DMS79 treated with DMSO at 0.1 percent for 48 hours (cell line): ENCODE data around the gene SPR.
"Not testable (repeated sequence)": the region's sequence is repeated elsewhere in the genome, so short reads cannot be mapped to it uniquely, and the experiment has no call there.

Experiments used
- DNase-seq: peaks from one replicate; lab custom pipeline; 2025; lab: John Stamatoyannopoulos, UW

SPR gene

DNA sequence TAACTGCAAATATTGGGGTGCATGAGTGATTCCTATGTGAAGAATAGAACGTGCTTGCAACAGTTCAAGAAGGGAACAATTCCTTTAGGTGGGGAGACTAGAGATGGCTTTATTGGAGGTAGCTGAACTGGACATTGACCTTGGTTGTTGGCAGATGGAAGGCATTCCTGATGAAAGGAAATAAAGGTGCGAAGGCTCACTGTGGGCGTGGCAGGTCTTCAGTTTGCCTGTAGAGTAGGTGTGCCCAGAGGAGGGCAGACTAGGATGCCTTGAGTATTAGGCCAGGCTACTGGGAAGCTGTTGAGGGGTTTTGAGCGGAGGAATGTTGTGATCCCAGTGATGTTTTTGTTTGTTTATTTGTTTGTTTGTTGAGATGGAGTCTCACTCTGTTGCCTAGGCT, 2.8 kb downstream of the SPR start:
- DNase-seq, result no peak

DNA sequence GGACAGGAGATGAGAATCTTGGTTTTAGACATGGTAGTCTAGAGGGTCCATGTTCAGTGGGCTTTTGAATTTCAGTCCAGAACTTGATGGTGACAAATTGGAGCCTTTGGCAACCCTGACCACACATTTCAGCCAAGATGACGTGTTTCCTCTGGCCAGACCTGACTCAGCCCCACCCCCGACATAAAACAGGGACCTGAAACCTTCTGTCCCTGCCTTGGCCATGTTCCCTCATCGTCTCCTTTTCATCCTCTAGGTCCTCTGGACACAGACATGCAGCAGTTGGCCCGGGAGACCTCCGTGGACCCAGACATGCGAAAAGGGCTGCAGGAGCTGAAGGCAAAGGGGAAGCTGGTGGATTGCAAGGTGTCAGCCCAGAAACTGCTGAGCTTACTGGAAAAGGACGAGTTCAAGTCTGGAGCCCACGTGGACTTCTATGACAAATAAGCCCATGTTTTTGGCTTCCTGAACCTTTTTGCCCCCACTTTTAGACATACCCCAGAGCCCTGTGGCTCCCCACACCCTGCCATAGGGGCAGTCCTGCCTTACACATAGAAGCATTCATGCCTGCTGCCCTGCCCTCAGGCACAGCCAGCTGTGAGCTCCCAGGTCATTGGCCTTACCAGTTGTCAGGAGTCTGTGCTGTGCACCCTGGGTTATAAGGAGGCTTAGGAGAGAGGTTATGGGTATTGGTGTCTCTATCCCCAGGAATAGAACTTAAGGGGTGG, 4.0 kb downstream of the SPR start:
- DNase-seq, result no peak

DNA sequence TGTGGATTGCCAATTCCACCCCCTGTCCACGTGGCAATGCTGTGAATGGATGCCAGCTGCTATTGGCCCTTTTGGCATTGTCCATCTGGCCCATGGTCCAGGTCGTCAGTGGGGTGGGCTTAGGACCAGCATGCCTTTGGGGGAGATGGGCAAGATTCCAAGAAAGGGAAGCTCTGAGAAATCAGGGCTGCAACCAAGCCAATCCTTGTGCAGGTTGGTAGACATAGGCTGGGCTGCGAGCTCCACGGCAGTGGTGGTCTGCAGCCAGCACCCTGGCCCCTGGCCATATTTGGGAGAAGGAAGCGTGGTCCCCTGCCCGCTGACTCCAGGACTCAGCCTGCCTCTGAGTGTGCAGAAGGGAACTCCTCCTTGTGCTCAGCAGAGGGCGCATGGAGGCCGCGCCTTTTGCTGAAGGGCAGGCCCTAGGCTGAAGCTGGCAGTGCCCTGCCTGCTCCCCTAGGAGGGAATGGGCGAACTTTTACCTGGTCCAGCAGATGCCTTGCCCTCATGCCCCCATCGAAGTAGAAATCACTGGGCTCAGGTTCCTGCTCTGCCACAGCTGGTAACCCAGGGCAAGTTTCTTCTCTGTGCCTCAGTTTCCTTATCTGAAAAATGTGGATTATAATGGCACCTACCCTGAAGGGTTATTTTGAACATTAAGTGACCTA, 5.4 kb downstream of the SPR start:
- DNase-seq, result no peak

DNA sequence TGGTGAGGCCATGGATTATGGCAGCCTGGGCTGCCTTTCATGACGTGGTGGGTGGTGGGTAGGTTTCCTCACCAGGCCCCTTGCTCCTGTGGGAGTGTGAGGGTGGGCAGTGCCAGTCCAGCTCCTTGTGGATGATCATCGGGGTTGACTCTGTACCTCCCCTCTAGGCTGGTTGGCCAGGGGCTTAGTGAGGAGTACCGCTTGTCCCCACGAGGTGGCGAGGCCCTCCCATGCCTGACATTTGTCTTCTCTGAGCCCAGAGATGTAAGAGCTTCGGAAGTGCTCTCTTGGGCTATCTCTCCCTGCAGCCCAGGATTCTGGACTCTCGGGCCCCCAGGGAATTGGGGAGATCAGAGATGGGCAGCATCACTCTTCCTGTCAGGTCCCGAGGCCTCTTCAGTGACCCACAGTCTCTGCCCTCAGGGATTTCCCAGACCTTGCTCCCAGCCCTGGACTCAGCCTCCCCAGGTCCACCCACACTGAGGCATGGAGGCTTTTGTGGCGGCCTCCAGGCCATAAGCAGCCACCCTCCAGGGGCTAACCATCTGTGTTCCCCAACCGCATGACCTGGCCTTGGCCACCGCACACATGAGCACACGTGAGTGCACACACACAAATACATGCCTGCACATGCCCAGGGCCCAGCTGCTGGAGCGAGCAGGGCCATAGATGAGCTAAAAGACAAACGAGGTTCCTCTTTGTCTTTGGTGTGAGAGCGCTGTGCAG, 6.5 kb downstream of the SPR start:
- no peak for DNase-seq

DNA sequence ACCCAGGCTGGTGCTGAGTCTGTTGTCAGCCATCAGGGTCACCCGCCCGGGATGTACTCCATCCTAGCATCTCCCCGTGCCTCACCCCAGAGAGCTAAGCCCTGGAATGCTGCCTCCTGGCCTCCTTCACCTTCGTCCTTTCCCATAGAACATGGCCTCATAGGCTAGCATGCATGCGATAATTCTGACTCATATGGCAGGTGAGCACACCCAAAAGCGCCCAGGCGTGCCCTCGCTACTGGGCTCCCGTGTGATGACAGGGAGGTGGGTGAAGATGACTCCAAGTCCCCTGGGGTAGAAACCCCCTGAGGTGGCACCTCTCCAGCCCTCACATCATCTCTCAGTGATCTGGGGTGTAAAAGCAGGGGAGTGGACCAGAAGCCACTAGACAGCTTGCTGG, 7.3 kb downstream of the SPR start:
- no peak for DNase-seq

DNA sequence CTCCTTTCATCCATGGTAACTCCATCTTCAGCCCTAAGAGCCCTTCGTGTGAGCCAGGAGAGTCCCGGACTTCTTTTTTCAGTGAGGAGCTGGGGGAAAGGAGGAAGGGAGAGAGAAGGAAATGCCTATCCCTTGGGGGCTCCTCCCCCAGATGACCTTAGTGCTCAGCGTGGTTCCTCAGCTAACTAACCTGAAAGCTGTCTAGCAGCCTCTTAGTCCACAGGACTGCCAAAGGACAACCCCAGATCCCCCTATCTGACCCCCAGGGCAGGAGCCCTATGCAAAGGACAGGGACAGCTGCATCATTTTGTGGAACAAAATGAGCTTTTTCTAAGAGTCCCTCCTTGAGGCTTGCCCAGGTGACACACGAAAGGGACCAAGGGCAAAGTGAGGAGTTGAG, 7.9 kb downstream of the SPR start:
- no peak for DNase-seq

DNA sequence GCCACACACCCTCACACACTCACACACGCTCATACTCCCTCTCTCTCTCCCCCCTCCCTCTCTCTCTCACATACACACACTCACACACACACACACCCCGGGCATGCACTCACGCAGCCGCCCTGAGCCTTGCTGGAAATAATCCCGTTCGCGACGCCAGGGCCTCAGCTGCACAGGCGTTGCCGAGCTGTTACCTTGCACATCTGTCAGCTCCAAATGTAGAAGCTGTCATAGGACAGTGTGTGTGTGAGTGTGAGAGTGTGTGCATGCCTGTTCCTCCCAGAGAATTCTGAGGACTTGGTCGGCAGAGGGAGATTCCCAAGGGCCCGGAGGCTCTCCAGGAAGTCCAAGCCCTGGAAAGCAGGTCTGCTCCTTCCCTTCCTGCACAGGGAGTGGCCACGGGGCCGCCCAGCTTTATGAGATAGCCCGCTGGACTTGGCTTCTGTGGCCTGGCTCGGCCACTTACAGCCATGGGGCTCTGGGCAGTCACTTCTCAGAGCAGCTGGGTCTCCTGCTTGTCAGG, 8.6 kb downstream of the SPR start:
- peak; percentile 54 for DNase-seq

DNA sequence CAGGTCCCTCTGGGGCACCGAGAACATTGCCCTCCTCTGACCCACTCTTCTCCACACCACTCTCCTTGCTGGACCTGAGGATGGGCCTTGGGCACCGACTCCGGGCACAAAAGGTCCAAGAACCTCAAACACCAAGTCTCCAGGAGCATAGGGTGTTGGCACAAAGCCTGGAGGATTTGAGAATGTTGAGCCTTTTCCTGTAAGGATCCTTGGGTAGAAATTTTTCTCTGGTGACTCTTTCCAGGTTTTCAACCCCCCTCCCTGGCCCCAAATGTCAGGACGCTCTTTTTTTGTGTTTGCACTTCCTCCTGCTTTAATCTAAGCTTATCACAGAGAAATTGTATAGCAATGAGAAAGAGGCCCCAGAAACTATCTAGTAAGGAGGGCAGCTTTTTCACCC, 9.2 kb downstream of the SPR start:
- no peak for DNase-seq

DNA sequence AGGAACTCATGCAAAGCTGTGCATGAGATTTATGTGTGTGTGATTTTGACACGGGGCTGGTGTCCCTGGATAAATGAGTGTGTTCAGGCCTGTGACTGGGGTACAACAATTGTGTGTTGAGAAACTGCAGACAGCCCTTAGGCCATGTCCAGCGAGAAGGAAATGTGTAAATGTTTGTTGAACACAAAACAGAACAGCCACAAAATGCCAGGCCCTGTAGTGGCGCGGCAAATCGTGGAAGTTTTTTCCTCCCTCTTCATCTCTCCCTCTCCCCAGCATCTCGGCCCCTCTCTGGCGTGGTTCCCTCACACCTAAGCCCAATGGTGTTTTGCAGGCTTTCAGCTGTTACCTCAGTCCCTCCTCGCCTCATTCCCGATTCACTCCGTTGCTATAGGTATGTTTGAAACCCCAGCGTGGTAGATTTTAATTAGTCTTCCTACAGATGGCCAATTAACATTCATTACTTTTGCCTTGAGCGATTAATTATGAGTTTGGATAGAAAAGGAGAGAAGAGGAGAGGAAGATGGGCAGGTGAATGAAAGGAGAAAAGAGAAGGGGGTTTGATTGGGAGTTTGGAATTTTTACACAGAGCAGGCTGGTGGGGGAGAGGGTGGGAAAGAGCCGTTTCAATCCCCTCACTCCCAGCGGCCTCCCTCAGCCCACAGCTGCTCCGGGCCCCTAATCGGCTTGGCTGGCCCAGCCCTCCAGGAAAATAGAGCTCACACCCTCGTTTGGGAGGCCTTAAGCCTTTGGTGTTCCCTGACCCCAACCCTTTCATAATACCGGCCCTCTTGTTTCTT, 10.8 kb downstream of the SPR start:
- no peak for DNase-seq

DNA sequence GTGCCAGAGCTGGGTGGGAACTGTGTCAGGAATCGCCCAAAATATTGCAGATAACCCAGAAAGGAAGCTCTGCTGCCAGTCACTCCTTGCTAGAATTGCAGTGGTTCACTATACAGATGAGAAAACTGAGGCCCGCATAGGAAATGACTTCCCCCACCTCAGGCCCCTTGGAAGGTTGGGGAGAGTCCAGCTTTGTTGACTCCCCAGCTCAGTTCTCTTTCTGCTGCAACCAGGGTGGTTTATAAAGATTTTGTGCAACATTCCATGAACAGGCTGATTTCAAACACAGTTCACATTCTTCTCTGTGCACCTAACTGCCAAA, 11.3 kb downstream of the SPR start:
- DNase-seq, result no peak

DNA sequence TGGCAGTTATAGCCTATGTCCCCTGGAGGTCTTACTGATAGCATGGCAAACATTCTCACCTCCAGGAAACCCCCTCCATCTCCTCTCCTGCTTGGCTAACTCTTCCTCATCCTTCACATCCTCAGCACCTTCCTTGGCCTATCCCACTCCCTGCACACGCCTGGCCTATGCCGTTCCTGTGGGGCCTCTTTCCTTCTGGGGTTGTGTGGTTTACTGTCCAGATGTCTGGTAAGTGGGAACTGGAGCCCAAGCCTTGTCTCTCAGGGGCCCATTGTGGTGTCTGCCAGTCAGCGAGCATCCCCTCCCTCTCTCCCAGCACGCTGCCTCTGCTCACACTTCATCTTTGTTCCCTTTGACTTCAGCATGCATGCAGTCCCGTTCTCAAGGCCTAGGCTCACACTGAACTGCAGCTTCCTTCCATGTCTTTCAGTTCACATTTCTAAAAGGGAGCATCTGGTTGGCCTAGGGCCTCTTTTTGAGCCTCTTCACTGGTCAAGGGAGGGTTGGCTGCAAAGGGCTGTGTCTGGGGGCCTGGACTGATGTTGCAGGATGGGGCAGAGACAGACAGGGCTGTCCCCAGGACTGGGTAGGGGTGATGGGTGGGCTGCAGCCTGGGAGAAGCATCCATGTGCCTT, 13.1 kb downstream of the SPR start:
- no peak for DNase-seq

DNA sequence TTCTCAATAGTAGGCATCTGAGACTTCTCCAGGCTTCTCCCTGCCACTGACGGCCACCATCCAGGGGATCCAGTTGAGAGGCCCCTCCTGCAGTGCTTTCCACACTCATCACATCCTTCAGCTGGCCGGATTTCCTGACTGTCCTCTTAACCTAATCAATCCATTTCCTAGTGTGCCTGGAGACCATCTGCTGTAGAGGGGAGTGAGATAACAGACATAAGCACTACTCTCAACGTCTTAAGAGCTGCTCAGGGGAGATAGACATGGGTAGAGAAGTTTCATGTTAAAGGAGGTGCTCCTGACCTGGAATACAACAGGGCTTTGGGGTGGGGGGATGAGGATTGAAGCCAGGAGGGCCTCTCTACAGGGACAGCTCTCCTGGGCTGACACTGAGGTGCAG, 14.2 kb downstream of the SPR start:
- DNase-seq, result no peak

DNA sequence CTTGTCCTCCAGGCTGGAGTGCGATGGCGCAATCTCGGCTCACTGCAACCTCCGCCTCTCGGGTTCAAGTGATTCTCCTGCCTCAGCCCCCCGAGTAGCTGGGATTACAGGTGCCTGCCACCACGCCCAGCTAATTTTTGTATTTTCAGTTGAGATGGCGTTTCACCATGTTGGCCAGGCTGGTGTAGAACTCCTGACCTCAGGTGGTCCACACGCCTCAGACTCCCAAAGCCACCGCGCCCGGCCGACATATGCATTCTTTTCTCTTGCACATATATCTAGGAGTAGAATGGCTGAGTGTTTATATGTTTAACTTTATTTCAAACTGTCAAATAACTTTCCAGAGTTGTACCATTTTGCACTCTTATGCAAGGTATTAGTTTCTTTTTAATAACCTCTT, 20.2 kb downstream of the SPR start:
- not testable (repeated sequence) for DNase-seq

DNA sequence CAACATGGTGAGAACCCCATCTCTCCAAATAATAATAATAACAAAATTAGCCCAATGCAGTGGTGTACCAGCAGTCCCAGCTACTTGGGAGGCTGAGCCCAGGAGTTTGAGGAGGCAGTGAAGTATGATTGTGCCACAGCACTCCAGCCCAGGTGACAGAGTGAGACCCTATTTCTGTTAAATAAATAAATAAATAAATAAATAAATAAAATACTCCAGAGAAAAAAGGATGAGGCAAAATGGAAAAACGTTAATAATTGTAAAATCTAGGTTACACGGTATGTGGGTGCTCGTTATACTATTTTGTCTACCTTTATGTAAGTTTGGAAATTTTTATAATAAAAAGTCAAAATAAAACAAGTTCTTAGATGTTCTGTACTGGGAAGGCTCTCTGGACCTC, 21.5 kb downstream of the SPR start:
- DNase-seq, result no peak

DNA sequence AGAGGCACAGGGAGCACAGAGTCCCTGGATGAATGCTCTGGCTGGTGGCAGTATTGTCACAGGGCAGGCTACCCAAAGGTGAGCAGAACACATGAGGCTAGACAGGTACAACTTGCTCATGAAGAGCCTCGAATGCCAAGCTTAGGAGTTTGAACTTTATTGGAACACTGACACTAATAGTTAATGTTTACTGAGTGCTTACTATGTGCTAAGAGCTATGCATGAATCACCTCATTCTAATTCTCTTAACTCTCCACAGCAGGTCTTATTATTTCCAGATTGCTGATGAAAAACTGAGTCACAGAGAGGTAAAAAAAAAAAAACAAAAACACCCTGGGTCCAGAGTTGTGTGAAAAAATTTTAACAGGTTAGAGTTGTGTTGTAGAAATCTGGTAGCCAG, 24.0 kb downstream of the SPR start:
- no peak for DNase-seq

DNA sequence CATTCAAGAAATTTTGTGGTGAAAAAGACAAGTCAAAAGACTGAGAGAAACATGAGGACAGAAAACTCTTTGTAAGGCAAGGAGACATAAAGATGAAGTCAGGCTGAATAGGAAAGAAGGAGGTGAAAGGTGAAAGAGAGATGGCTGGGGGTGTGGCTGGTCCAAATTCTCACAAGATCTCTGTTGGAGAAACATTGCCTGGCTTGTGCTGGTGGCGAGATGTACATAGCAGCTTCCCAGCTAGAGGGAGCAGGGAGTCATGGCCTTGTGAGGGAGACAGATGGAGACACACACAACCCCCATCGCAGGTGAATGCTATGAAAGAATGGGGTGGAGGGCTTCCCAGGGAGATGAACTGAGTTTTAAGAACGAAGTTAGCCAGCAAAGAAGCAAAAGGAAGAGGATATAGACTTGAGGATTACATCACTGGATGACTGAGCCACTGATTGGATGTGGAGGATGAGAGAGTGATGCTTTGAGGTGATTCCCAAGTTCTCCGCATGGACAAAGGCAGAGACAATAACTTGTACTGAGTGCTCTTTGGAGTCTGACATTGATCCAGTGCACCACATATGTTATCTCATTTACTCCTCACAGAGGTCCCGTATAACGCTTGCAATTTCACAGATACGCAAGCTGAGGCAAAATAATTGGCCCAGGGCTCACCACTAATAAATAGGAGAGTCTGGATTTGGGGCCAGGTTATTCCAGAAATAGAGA, 26.4 kb downstream of the SPR start:
- no peak for DNase-seq

DNA sequence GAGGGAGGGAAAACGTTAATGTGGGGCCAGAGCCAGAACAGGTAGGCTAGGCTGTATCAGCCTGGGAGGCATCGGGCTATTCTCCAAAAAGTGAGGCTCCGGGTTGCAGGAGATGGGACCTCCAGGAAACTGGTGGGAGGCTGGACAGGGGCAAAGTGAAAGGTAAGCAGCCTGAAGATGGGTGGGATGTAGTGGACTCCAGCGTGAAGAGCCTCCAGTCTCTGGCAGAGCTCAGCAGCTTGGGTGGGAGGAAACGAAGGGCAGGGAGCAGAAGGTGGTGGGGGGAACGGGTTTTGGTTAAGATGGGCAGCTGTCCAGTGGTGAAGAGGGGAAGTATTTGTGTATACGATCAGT, 27.0 kb downstream of the SPR start:
- DNase-seq, result no peak

DNA sequence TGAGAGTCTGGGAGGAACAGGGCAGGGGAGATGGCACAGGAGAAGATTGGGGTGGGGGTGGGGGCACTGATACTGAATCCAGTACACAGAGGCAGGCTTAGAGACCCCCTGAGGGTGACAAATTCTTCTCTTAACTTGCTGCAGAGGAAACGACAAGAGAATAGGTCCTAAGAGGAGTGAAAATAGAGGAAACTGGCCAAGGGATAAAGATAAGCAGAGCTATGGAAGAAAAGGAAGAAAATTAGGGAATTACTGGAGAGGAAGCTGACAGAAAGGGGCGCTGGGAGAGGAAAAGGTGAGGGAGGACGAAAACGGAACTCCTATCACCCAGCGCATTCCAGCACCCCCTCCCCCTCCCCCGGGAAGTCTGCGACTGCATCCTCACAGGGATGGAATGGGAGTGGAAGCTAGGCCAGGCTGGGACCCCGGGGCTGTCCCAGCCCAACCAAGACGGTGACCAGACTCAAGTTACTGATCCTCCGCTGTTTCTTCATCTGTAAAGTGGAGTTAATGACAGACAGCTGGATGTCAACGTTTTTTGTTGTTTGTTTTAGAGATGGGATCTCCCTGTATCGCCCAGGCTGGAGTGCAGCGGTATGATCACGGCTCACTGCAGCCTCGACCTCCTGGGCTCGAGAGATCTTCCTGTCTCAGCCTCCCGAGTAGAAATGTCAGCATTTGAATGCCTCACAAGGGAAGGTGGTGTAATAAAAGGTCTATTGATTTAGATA, 27.5 kb downstream of the SPR start:
- no peak for DNase-seq

DNA sequence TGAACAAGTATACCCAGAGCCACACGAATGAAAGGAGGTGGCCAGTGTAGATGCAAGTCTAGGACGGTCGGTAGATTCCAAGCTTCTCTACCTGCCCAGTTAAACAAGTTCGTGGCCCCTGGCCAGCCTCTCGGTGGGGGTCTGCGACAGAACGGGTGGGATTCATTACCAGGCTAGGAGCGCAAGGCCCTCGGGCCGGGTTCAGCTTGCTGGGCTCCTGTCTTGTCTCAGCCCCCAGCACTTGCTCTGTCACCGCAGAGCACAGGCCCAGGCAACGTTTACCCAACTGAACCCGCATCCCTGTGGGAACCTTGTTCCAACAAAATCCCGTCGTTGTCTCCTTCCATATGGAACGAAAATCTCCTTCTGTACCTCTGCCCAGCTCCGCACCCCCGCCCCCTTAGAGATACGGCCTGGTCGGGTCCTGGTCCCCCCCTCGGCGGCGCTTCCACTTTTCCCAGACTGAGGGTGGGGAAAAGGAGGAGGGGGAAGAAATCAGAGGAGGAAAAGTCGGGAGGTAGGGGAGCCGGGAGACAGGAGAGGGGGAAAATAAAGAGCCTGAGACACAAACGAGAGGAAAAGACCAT, 28.2 kb downstream of the SPR start:
- DNase-seq, result no peak
